ENCODE results near the gene MAPRE3.

The MAPRE3 gene

GRCh38 chr2:26940001-26940400 is 30.4 kb upstream of the MAPRE3 start:
- H3K4me3 ChIP-seq (ENCODE audit: low read depth, low read length): no peak overlapping the region
- TF ChIP-seq CTCF (conservative IDR thresholded peaks at IDR 0.05; ENCODE audit: low read depth, low read length): no peak
- no peak for DNase-seq (ENCODE audit: low read depth)

DNA sequence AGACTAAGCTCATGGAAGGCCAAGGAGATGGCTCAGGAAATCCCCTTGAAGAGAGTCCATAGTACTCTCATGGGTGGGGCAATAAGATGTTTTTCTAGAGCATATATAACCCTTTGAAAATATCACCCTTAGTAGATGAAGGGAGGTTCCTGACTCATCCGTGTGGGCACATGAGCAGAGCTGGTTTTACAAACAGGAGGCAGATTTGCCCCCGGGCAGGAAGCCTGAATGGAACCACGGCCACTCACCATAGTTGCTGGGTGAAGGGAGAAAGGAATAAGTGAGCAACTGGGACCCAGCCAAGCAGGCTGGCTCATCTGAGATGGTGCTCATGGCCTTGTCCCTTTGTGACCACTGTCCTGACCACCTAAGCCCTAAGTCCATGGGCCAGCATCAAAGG is 29.0 kb upstream of the MAPRE3 start:
- H3K4me3 ChIP-seq (ENCODE audit: low read depth, low read length): no peak overlapping the region
- no peak for DNase-seq (ENCODE audit: low read depth)
- no peak for TF ChIP-seq CTCF (conservative IDR thresholded peaks at IDR 0.05; ENCODE audit: low read depth, low read length)

- DNase-seq (ENCODE audit: low read depth): peak; percentile 76
- peak; percentile 87 for TF ChIP-seq CTCF (conservative IDR thresholded peaks at IDR 0.05; ENCODE audit: low read depth, low read length)
- no peak overlapping the region for H3K4me3 ChIP-seq (ENCODE audit: low read depth, low read length)
Measured at GRCh38 chr2:26942543-26943295, 27.7 kb upstream of the MAPRE3 start.

DNA sequence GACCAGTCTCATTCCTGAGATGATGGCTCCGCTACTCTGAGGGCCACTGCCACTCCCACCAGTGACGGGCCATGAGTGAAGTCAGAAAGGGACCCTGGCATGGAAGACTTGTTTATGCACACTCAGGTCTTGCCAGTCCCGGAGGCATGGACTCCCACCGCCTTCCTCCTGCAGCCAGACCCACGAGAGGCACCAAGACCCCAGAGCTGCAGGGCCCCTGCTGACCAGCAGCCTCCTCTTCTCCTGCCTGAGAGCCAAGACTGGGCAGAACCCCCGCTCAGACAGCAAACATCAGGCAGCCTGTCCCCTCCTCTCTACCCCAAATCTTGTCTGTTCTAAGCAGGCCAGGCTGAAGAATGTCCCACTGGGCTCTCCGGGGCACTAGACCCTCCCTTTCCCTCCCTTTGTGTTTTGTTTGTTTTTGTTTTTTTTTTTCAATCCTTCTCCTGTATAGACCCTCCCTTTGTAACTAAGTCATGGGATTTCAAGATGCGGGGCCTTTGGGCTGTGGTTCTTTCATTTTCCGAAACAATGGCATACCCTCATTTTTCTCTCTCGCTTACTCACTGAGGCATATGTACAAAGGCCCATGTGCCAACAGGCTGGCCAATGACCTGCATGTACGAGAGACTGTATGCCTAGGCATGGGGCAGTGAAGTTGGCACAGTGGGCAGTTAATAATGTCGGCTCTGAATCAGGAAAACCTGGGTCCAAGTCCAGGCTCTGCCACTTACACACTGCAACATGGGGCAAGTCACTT is 24.3 kb upstream of the MAPRE3 start:
- no peak overlapping the region for H3K4me3 ChIP-seq (ENCODE audit: low read depth, low read length)
- TF ChIP-seq CTCF (conservative IDR thresholded peaks at IDR 0.05; ENCODE audit: low read depth, low read length): no peak
- DNase-seq (ENCODE audit: low read depth): no peak

DNA sequence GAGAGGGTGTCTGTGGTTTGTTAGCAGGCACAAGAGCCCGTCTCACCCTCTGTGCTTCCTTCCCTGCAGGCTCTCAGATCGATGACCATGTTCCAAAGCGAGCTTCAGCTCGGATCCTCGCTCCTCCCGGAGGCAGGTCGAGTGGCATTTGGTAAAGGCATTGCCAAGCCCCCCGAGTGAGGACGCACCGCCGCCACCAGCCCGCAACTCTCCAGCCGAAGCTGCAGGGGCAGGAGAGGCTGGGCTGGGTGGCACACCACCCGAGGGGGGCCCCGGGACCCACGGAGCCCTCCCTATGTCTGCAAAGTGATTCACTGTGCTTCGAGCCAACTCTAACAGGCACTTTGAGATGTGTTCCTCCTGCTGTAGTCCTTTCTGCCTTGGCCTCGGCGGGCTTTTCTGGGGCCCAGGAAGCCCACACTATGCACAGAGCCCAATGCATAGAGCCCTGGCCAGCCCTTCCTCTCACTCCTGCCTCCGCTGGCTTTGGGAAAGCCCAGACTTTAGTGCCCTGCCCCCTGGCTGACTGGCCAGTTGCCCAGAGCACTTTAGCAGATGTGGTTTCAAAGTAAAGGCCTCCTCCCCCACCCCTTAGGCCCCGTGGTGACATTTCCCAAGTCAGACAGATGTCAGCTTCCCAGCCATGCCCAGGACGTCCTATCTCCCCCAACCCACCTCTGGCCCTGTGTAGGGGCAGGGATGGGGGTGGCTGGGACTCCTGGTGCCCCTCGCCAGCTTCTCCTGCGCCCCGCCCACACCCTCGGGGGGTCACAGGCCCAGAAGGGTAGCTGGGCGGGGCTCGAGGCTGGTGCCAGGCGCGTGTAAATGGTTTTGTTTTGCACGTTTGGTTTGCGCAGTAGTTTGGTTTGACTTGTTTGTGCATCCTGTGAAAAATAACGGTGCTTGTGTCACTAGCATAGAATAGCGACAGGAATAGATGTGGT is 23.3 kb upstream of the MAPRE3 start:
- H3K4me3 ChIP-seq (ENCODE audit: low read depth, low read length): no peak overlapping the region
- TF ChIP-seq CTCF (conservative IDR thresholded peaks at IDR 0.05; ENCODE audit: low read depth, low read length): peak; percentile 11
- peak; percentile 47 for DNase-seq (ENCODE audit: low read depth)

DNA sequence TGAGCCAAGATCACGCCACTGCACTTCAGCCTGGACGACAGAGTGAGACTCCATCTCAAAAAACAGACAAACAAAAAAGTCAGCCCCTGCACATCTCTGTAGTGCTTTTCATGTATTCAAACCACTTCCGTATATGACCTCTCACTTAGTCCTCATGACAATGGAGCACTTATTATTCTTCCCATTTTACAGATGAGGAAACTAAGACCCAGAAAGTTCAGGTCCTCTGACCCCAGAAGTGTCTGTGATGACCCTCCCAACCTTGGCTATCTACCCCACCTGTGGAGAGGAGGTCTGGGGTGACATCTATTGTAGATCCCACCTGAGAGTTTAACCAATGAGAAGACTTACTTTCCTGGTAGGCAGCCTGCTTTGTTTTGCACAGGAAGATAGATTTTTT is 21.6 kb upstream of the MAPRE3 start:
- no peak for TF ChIP-seq CTCF (conservative IDR thresholded peaks at IDR 0.05; ENCODE audit: low read depth, low read length)
- no peak overlapping the region for H3K4me3 ChIP-seq (ENCODE audit: low read depth, low read length)
- no peak for DNase-seq (ENCODE audit: low read depth)
